ENCODE measurements around the gene DOCK9.

The DOCK9 gene

GRCh38 chr13:99003851-99004471 is 26.1 kb upstream of the DOCK9 start:
- TF ChIP-seq, protein P1, sequence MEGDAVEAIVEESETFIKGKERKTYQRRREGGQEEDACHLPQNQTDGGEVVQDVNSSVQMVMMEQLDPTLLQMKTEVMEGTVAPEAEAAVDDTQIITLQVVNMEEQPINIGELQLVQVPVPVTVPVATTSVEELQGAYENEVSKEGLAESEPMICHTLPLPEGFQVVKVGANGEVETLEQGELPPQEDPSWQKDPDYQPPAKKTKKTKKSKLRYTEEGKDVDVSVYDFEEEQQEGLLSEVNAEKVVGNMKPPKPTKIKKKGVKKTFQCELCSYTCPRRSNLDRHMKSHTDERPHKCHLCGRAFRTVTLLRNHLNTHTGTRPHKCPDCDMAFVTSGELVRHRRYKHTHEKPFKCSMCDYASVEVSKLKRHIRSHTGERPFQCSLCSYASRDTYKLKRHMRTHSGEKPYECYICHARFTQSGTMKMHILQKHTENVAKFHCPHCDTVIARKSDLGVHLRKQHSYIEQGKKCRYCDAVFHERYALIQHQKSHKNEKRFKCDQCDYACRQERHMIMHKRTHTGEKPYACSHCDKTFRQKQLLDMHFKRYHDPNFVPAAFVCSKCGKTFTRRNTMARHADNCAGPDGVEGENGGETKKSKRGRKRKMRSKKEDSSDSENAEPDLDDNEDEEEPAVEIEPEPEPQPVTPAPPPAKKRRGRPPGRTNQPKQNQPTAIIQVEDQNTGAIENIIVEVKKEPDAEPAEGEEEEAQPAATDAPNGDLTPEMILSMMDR (conservative IDR thresholded peaks at IDR 0.05), result no peak
- peak overlapping the region; percentile 68 for H3K27ac ChIP-seq

DNA sequence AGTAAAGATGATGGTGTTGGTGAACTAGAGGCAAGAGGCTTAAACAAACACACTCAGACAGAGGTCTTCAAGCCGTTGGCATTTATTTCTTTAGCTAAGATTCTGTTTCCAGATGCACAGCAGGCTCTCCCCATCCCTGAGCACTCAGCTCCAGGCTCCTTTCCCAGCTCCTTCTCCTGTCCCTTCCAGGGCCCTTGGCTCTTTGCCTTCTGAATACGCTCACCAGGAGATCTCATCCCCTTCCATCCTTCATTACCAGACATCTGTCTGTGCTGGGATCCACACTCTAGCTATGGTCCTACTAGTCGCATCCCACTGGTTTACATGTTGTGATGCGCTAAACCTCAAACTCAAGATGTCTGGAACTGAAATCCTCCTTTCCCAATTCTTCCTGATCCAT is 25.3 kb upstream of the DOCK9 start:
- H3K27ac ChIP-seq, result no peak overlapping the region; the same call in 1 of the 2 replicates
- TF ChIP-seq, protein P1 (conservative IDR thresholded peaks at IDR 0.05), result no peak

DNA sequence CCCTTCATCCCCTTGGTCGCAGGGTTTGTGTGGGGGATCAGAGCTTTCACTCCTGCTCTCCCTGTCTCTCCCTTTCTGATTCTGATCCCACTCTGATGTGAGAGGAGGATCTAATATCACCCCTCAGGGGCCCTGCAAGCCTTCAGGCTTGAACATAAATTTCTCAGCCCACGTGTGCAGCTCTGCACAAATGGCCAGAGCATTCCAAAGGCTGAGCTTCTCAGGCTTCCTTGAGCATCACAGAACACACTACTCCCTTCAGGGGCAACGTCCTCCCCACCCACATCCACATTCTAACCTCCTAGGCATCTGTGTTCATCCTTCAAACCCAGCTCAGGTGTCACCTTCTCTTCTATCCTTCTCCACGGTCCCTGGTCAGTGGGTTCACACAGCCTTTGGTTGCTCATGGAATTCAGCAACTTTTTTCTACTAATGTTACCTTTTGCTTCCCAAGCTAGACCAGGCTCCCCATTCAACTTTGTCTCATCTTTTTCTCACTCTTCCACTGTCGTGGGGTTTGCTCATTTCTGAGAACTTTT is 24.4 kb upstream of the DOCK9 start:
- TF ChIP-seq, protein P1 (conservative IDR thresholded peaks at IDR 0.05), result no peak
- H3K27ac ChIP-seq, result no peak overlapping the region

GRCh38 chr13:99000137-99000536 is 22.3 kb upstream of the DOCK9 start:
- no peak overlapping the region for H3K27ac ChIP-seq
- TF ChIP-seq, protein P1 (conservative IDR thresholded peaks at IDR 0.05), result no peak

- H3K27ac ChIP-seq, result no peak overlapping the region
- TF ChIP-seq, protein P1 (conservative IDR thresholded peaks at IDR 0.05), result no peak
These were observed 21.7 kb upstream of the DOCK9 start for GRCh38 chr13:98999639-98999952.

- TF ChIP-seq, protein P1 (conservative IDR thresholded peaks at IDR 0.05), result no peak
- H3K27ac ChIP-seq, result no peak overlapping the region
These were observed 21.2 kb upstream of the DOCK9 start for GRCh38 chr13:98998831-98999638.

- TF ChIP-seq, protein P1 (conservative IDR thresholded peaks at IDR 0.05), result no peak
- no peak overlapping the region for H3K27ac ChIP-seq
These were observed 20.1 kb upstream of the DOCK9 start for GRCh38 chr13:98997738-98998641.

Data from VCaP (cell line).